Thoracic aorta (tissue), 2 donors: ENCODE data around the gene SYT13. TPM values are rescaled to one million over a fixed set of nuclear protein-coding genes. Genes with fewer than 3 reads are reported as not detected.

Source experiments
- ATAC-seq: fragments of 150-250 bp; one replicate; pipeline ENCODE4 v1.8.0; 2017; ENCODE audit warnings: low read depth; ENCODE audit not compliant: insufficient number of reproducible peaks, low FRiP score
- DNase-seq: peaks from one replicate; pipeline ENCODE4 v3.0.0-alpha.2; 2020; ENCODE audit warnings: low spot score
- H3K27ac ChIP-seq, 2 donors: fragments of 200-600 bp; sonication (generic); 1 replicate in 1 of 2; 2 replicates in 1 of 2; pipeline ENCODE4 v1.5.1; 2016; ENCODE audit warnings: mild to moderate bottlenecking in 2 of 2, moderate library complexity in 2 of 2
- H3K27me3 ChIP-seq: fragments of 200-600 bp; sonication (generic); replicated peaks from 2 replicates; pipeline ENCODE4 v1.6.0; 2016; ENCODE audit warnings: mild to moderate bottlenecking; ENCODE audit not compliant: insufficient read depth
- H3K36me3 ChIP-seq: fragments of 200-600 bp; sonication (generic); one replicate; pipeline ENCODE4 v1.5.1; 2016
- H3K4me1 ChIP-seq, 2 donors: fragments of 200-600 bp; sonication (generic); 1 replicate in 1 of 2; 2 replicates in 1 of 2; pipeline versions ENCODE4 v1.5.1 to v1.6.0; 2016; ENCODE audit warnings: low read depth in 2 of 2, mild to moderate bottlenecking in 1 of 2; ENCODE audit not compliant: control insufficient read depth in 1 of 2
- H3K4me3 ChIP-seq: fragments of 200-600 bp; sonication (generic); 2 replicates; pipeline ENCODE4 v1.5.1; 2016; ENCODE audit warnings: mild to moderate bottlenecking
- H3K9me3 ChIP-seq: fragments of 200-600 bp; sonication (generic); 2 replicates; pipeline ENCODE4 v1.5.1; 2016
- CTCF ChIP-seq: fragments of 200-600 bp; sonication (generic); IDR thresholded peaks from one replicate; pipeline ENCODE4 v1.5.1; 2019; ENCODE audit warnings: antibody characterized with exemption
- total RNA-seq, 2 donors: library from RNA; depleted of rRNA; stranded (reverse); fragments of >200 nt; gene quantifications; one replicate each; pipeline versions ENCODE4 v1.1.0 to v1.2.3, GENCODE V29; 2016

Gene SYT13
- total RNA-seq, 2 donors from 2014 or later, result not detected

GRCh38 chr11:45322891-45323600, 36.9 kb upstream of the SYT13 start:
- Histone ChIP-seq H3K4me1 (peaks cover 6 to 19% of the 10 kb centered on the region in 2 donors), H3K27me3 (no peaks in the 10 kb centered on the region), H3K4me3 (no peak overlapping the region), H3K9me3 (no peaks in the 10 kb centered on the region), H3K36me3 (no peaks in the 10 kb centered on the region), H3K27ac (no peak overlapping the region)
- no peak for TF ChIP-seq CTCF
- DNase-seq, result no peak
- no peak for ATAC-seq

GRCh38 chr11:45322111-45322705, 36.1 kb upstream of the SYT13 start:
- no peak for DNase-seq
- Histone ChIP-seq H3K27me3 (no peaks in the 10 kb centered on the region), H3K9me3 (no peaks in the 10 kb centered on the region), H3K4me1 (peaks cover 6 to 19% of the 10 kb centered on the region in 2 donors), H3K27ac (no peak overlapping the region), H3K36me3 (no peaks in the 10 kb centered on the region), H3K4me3 (no peak overlapping the region)
- ATAC-seq, result no peak
- TF ChIP-seq CTCF, result no peak

- H3K27ac ChIP-seq, result no peak overlapping the region
- no peak for TF ChIP-seq CTCF
- no peaks in the 10 kb centered on the region for H3K27me3 ChIP-seq
- no peak overlapping the region for H3K4me3 ChIP-seq
- no peaks in the 10 kb centered on the region for H3K9me3 ChIP-seq
- ATAC-seq, result no peak
- H3K36me3 ChIP-seq, result no peaks in the 10 kb centered on the region
- DNase-seq, result no peak
- peaks cover 6 to 19% of the 10 kb centered on the region in 2 donors for H3K4me1 ChIP-seq
Observed at GRCh38 chr11:45321669-45322068, 35.5 kb upstream of the SYT13 start.

- no peak for TF ChIP-seq CTCF
- ATAC-seq, result no peak
- no peak for DNase-seq
Observed at GRCh38 chr11:45321031-45321595, 35.0 kb upstream of the SYT13 start.

GRCh38 chr11:45320371-45320770, 34.2 kb upstream of the SYT13 start:
- DNase-seq, result no peak

More at GRCh38 chr11:45321031-45321595, 35.0 kb upstream of the SYT13 start:
- H3K9me3 ChIP-seq, result no peaks in the 10 kb centered on the region
- no peaks in the 10 kb centered on the region for H3K27me3 ChIP-seq
- H3K27ac ChIP-seq, result no peak overlapping the region
- no peak overlapping the region for H3K4me3 ChIP-seq
- H3K4me1 ChIP-seq, result peaks cover 6 to 23% of the 10 kb centered on the region in 2 donors
- no peaks in the 10 kb centered on the region for H3K36me3 ChIP-seq

More at GRCh38 chr11:45320371-45320770, 34.2 kb upstream of the SYT13 start:
- TF ChIP-seq CTCF, result no peak
- ATAC-seq, result no peak
- no peak overlapping the region for H3K27ac ChIP-seq
- H3K4me1 ChIP-seq, result peaks cover 6 to 25% of the 10 kb centered on the region in 2 donors
- H3K4me3 ChIP-seq, result no peak overlapping the region
- H3K36me3 ChIP-seq, result no peaks in the 10 kb centered on the region
- no peaks in the 10 kb centered on the region for H3K9me3 ChIP-seq
- no peaks in the 10 kb centered on the region for H3K27me3 ChIP-seq
